Measurements from ENCODE around the gene FAM131C. TPM values are rescaled to one million over a fixed set of nuclear protein-coding genes. Genes with fewer than 3 reads are reported as not detected.

The FAM131C gene
- total and polyA plus RNA-seq, 10 of the 15 experiments (the other 5 are each of a cell fraction or from before 2014, with no cell fraction given), result 0.03 TPM; not detected in 9

DNA sequence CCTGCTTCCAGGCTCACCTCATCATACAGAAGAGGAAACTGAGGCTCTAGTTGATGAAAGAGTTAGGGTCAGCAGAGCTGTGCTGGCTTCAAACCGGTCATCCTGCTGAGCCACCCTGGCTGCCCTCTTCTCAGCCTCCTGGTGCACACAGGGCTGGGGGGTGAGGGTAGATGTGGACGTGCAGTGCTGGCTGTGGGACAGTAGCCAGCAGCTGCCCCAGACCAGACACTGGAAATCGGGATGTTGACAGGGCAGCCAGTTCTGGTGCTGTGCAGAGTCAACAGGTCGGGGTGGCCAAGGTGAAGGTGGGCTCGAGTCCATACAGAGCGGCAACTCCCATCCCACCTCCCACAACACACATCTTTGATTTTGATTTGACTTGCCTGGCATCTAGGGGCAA lies 53.1 kb downstream of the FAM131C start:
- Histone ChIP-seq H2AFZ (ENCODE audit: control insufficient read depth, low read depth, low read length) (no peak overlapping the region), H3K4me2 (ENCODE audit: control insufficient read depth, insufficient read depth) (no peak overlapping the region), H3K79me2 (ENCODE audit: control insufficient read depth, insufficient read depth, low read length) (no peaks in the 10 kb centered on the region), H3K9me3 (replicated peaks; ENCODE audit: control insufficient read depth, insufficient read depth, low read length) (no peaks in the 10 kb centered on the region), H3K9ac (ENCODE audit: control insufficient read depth, insufficient read depth, low read length) (no peak overlapping the region), H3K4me1 (ENCODE audit: control insufficient read depth, insufficient read depth, low read length) (peaks cover 8% of the 10 kb centered on the region), H3K36me3 (ENCODE audit: control insufficient read depth in 2 of 2, insufficient read depth in 2 of 2, low read length in 1 of 2) (no peaks in the 10 kb centered on the region), H4K20me1 (ENCODE audit: control insufficient read depth, insufficient read depth) (no peaks in the 10 kb centered on the region), H3K27ac (ENCODE audit: control insufficient read depth, insufficient read depth) (no peak overlapping the region), H3K4me3 (no peak overlapping the region), H3K27me3 (replicated peaks in 1 of 2; ENCODE audit: control insufficient read depth in 2 of 2, insufficient read depth in 2 of 2, low read length in 1 of 2) (peaks cover 0 to 2% of the 10 kb centered on the region in 2 experiments; a peak in 2 of 4 replicates)
- intact Hi-C loops (cut with micrococcal nuclease; ENCODE audit: unreplicated experiment) (no loop called here), in situ Hi-C loops (cut with MboI) (no loop called here)
- CTCF ChIA-PET, result interaction anchor here (6.4 kb wide), 1 partner anchor 12 kb away, joined by 36 read pairs; no protein-coding TSS in a partner anchor
- RAD21 ChIA-PET (ENCODE audit: unreplicated experiment), result interaction anchor here (1.4 kb wide), 1 partner anchor 11 kb away, joined by 3 read pairs; no protein-coding TSS in a partner anchor
- ATAC-seq, result no peak
- TF ChIP-seq, protein P1, sequence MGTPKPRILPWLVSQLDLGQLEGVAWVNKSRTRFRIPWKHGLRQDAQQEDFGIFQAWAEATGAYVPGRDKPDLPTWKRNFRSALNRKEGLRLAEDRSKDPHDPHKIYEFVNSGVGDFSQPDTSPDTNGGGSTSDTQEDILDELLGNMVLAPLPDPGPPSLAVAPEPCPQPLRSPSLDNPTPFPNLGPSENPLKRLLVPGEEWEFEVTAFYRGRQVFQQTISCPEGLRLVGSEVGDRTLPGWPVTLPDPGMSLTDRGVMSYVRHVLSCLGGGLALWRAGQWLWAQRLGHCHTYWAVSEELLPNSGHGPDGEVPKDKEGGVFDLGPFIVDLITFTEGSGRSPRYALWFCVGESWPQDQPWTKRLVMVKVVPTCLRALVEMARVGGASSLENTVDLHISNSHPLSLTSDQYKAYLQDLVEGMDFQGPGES (IDR thresholded peaks at IDR 0.05), result no peak
- TF ChIP-seq PML (IDR thresholded peaks at IDR 0.05; ENCODE audit: low read length), result no peak
- no peak for TF ChIP-seq HDGF (IDR thresholded peaks at IDR 0.05)
- no peak for TF ChIP-seq ESRRA (IDR thresholded peaks at IDR 0.05; ENCODE audit: low read length)
- TF ChIP-seq GATAD2B (conservative IDR thresholded peaks at IDR 0.05; ENCODE audit: low read depth), result no peak
- TF ChIP-seq, protein P2, sequence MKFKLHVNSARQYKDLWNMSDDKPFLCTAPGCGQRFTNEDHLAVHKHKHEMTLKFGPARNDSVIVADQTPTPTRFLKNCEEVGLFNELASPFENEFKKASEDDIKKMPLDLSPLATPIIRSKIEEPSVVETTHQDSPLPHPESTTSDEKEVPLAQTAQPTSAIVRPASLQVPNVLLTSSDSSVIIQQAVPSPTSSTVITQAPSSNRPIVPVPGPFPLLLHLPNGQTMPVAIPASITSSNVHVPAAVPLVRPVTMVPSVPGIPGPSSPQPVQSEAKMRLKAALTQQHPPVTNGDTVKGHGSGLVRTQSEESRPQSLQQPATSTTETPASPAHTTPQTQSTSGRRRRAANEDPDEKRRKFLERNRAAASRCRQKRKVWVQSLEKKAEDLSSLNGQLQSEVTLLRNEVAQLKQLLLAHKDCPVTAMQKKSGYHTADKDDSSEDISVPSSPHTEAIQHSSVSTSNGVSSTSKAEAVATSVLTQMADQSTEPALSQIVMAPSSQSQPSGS (IDR thresholded peaks at IDR 0.05; ENCODE audit: low read length), result no peak
- TF ChIP-seq, protein P3, sequence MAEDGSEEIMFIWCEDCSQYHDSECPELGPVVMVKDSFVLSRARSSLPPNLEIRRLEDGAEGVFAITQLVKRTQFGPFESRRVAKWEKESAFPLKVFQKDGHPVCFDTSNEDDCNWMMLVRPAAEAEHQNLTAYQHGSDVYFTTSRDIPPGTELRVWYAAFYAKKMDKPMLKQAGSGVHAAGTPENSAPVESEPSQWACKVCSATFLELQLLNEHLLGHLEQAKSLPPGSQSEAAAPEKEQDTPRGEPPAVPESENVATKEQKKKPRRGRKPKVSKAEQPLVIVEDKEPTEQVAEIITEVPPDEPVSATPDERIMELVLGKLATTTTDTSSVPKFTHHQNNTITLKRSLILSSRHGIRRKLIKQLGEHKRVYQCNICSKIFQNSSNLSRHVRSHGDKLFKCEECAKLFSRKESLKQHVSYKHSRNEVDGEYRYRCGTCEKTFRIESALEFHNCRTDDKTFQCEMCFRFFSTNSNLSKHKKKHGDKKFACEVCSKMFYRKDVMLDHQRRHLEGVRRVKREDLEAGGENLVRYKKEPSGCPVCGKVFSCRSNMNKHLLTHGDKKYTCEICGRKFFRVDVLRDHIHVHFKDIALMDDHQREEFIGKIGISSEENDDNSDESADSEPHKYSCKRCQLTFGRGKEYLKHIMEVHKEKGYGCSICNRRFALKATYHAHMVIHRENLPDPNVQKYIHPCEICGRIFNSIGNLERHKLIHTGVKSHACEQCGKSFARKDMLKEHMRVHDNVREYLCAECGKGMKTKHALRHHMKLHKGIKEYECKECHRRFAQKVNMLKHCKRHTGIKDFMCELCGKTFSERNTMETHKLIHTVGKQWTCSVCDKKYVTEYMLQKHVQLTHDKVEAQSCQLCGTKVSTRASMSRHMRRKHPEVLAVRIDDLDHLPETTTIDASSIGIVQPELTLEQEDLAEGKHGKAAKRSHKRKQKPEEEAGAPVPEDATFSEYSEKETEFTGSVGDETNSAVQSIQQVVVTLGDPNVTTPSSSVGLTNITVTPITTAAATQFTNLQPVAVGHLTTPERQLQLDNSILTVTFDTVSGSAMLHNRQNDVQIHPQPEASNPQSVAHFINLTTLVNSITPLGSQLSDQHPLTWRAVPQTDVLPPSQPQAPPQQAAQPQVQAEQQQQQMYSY (CRISPR knock-in tag; IDR thresholded peaks at IDR 0.05), result no peak
- TF ChIP-seq KAT2A (conservative IDR thresholded peaks at IDR 0.05; ENCODE audit: control insufficient read depth, low read depth, low read length), result no peak
- TF ChIP-seq, protein P4, sequence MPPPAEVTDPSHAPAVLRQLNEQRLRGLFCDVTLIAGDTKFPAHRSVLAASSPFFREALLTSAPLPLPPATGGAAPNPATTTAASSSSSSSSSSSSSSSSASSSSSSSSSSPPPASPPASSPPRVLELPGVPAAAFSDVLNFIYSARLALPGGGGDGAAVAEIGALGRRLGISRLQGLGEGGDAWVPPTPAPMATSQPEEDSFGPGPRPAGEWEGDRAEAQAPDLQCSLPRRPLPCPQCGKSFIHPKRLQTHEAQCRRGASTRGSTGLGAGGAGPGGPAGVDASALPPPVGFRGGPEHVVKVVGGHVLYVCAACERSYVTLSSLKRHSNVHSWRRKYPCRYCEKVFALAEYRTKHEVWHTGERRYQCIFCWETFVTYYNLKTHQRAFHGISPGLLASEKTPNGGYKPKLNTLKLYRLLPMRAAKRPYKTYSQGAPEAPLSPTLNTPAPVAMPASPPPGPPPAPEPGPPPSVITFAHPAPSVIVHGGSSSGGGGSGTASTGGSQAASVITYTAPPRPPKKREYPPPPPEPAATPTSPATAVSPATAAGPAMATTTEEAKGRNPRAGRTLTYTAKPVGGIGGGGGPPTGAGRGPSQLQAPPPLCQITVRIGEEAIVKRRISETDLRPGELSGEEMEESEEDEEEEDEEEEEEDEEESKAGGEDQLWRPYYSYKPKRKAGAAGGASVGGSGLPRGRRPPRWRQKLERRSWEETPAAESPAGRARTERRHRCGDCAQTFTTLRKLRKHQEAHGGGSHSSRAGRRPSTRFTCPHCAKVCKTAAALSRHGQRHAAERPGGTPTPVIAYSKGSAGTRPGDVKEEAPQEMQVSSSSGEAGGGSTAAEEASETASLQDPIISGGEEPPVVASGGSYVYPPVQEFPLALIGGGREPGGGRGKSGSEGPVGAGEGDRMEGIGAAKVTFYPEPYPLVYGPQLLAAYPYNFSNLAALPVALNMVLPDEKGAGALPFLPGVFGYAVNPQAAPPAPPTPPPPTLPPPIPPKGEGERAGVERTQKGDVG (CRISPR knock-in tag; IDR thresholded peaks at IDR 0.05), result no peak
- no peak for TF ChIP-seq HDAC2 (IDR thresholded peaks at IDR 0.05)
- no peak for TF ChIP-seq NFYB (IDR thresholded peaks at IDR 0.05; ENCODE audit: insufficient read depth, low read depth, low read length)
- FAIRE-seq, result no peak
- WGBS (ENCODE audit: insufficient coverage, insufficient replicate concordance, low lambda C conversion rate, missing lambda C conversion rate), result 18% methylated on average over 6 of the region's 6 CpGs
- SMC1A ChIA-PET (ENCODE audit: uncharacterized antibody, unreplicated experiment), result interaction anchor here (0.6 kb wide), 1 partner anchor 13 kb away, joined by 3 read pairs; no protein-coding TSS in a partner anchor
- no TSS peak for BruUV-seq (replicated peaks)
- DNase-seq (ENCODE audit: low read depth, low spot score), result no peak
- POLR2A ChIA-PET, result no interaction called here

Measured in GM12878 (cell line).